Measurements from ENCODE around the gene ARCN1.

- TF ChIP-seq CTCF (IDR thresholded peaks at IDR 0.05) (no peak), POLR2A (IDR thresholded peaks at IDR 0.05) (no peak)
These were observed 40.1 kb upstream of the ARCN1 start for GRCh38 chr11:118532091-118532490.
